ENCODE results near the gene MICAL2. TPM values are rescaled to one million over a fixed set of nuclear protein-coding genes. Genes with fewer than 3 reads are reported as not detected.

The MICAL2 gene
- total RNA-seq, 1 experiment from 2014 or later, result 151 TPM

- no peak overlapping the region for H3K4me3 Mint-ChIP-seq (ENCODE audit: unreplicated experiment)
- no peaks in the 10 kb centered on the region for H3K27me3 Mint-ChIP-seq (ENCODE audit: insufficient read depth, unreplicated experiment)
- peaks cover 14% of the 10 kb centered on the region for H3K4me1 Mint-ChIP-seq (ENCODE audit: insufficient read depth, unreplicated experiment)
- peaks cover 12% of the 10 kb centered on the region for H3K36me3 Mint-ChIP-seq (ENCODE audit: insufficient read depth, unreplicated experiment)
- POLR2A ChIA-PET, result no interaction called here
- no peak for TF ChIP-seq CTCF (IDR thresholded peaks at IDR 0.05; ENCODE audit: unreplicated experiment)
- CTCF ChIA-PET, result no interaction called here
- DNase-seq (ENCODE audit: unreplicated experiment), result no peak
- no TSS peak for BruUV-seq (replicated peaks)
- H3K9me3 Mint-ChIP-seq (ENCODE audit: unreplicated experiment), result no peaks in the 10 kb centered on the region
- H3K27ac Mint-ChIP-seq (ENCODE audit: low read depth, unreplicated experiment), result no peak overlapping the region
- intact Hi-C loops (cut with micrococcal nuclease), result loop anchor here (10.0 kb wide), 1 partner anchor 1060 kb away; no protein-coding TSS in a partner anchor
Observed at GRCh38 chr11:12204506-12204905, 94.1 kb downstream of the MICAL2 start.

DNA sequence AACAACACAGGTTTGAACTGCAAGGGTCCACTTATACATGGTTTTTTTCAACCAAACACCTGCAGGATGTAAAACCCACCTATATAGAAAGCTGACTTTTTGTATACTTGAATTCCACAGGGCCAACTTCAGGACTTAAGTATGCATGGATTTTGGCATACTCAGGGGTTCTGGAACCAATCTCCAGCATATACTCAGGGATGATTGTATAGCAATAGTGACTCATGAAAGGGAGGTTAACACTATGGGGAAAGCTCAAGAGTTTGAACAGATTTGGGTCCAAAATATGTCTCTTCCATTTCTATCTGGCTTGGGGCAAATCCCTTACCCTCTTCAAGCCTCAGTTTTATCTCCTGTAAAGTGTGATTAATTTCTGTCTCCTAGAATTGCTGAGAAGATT, 94.9 kb downstream of the MICAL2 start:
- CTCF ChIA-PET, result interaction anchor here (0.6 to 1.5 kb wide), 3 partner anchors 14 to 97 kb away, joined by 3 read pairs; no protein-coding TSS in a partner anchor

GRCh38 chr11:12206529-12206928, 96.1 kb downstream of the MICAL2 start:
- ChIA-PET POLR2A (no interaction called here), CTCF (interaction anchor here (1.5 kb wide), 1 partner anchor 15 kb away, joined by 3 read pairs; no protein-coding TSS in a partner anchor)
- Mint-ChIP-seq H3K4me3 (ENCODE audit: unreplicated experiment) (no peak overlapping the region), H3K36me3 (ENCODE audit: insufficient read depth, unreplicated experiment) (peaks cover 29% of the 10 kb centered on the region), H3K27me3 (ENCODE audit: insufficient read depth, unreplicated experiment) (no peaks in the 10 kb centered on the region), H3K4me1 (ENCODE audit: insufficient read depth, unreplicated experiment) (peaks cover 6% of the 10 kb centered on the region), H3K27ac (ENCODE audit: low read depth, unreplicated experiment) (peak overlapping the region; percentile 32), H3K9me3 (ENCODE audit: unreplicated experiment) (no peaks in the 10 kb centered on the region)
- TF ChIP-seq CTCF (IDR thresholded peaks at IDR 0.05; ENCODE audit: unreplicated experiment), result no peak
- BruUV-seq (replicated peaks), result no TSS peak
- intact Hi-C loops (cut with micrococcal nuclease), result loop anchor here (10.0 kb wide), 1 partner anchor 1058 kb away; no protein-coding TSS in a partner anchor
- DNase-seq (ENCODE audit: unreplicated experiment), result no peak

More for the DNA sequence above, 94.9 kb downstream of the MICAL2 start:
- Mint-ChIP-seq H3K9me3 (ENCODE audit: unreplicated experiment) (no peaks in the 10 kb centered on the region), H3K4me3 (ENCODE audit: unreplicated experiment) (no peak overlapping the region), H3K36me3 (ENCODE audit: insufficient read depth, unreplicated experiment) (peaks cover 21% of the 10 kb centered on the region), H3K27ac (ENCODE audit: low read depth, unreplicated experiment) (no peak overlapping the region), H3K4me1 (ENCODE audit: insufficient read depth, unreplicated experiment) (peaks cover 13% of the 10 kb centered on the region), H3K27me3 (ENCODE audit: insufficient read depth, unreplicated experiment) (no peaks in the 10 kb centered on the region)
- BruUV-seq (replicated peaks), result TSS peak; percentile 4
- TF ChIP-seq CTCF (IDR thresholded peaks at IDR 0.05; ENCODE audit: unreplicated experiment), result no peak
- DNase-seq (ENCODE audit: unreplicated experiment), result no peak
- intact Hi-C loops (cut with micrococcal nuclease), result loop anchor here (10.0 kb wide), 1 partner anchor 1059 kb away; no protein-coding TSS in a partner anchor
- POLR2A ChIA-PET, result interaction anchor here (1.6 kb wide), 1 partner anchor 78 kb away, joined by 3 read pairs; no protein-coding TSS in a partner anchor

- Mint-ChIP-seq H3K9me3 (ENCODE audit: unreplicated experiment) (no peaks in the 10 kb centered on the region), H3K4me1 (ENCODE audit: insufficient read depth, unreplicated experiment) (peaks cover 9% of the 10 kb centered on the region), H3K27ac (ENCODE audit: low read depth, unreplicated experiment) (peak overlapping the region; percentile 32), H3K36me3 (ENCODE audit: insufficient read depth, unreplicated experiment) (peaks cover 32% of the 10 kb centered on the region), H3K27me3 (ENCODE audit: insufficient read depth, unreplicated experiment) (no peaks in the 10 kb centered on the region), H3K4me3 (ENCODE audit: unreplicated experiment) (no peak overlapping the region)
- intact Hi-C loops (cut with micrococcal nuclease), result loop anchor here (10.0 kb wide), 1 partner anchor 1057 kb away; no protein-coding TSS in a partner anchor
- no peak for TF ChIP-seq CTCF (IDR thresholded peaks at IDR 0.05; ENCODE audit: unreplicated experiment)
- DNase-seq (ENCODE audit: unreplicated experiment), result no peak
- CTCF ChIA-PET, result interaction anchor here (1.3 to 1.7 kb wide), 3 partner anchors 30 to 160 kb away, joined by 3 to 6 read pairs (median 5); no protein-coding TSS in a partner anchor
- no TSS peak for BruUV-seq (replicated peaks)
- POLR2A ChIA-PET, result interaction anchor here (0.6 to 1.7 kb wide), 3 partner anchors 9 to 17 kb away, joined by 3 to 11 read pairs (median 3); no protein-coding TSS in a partner anchor
Observed at GRCh38 chr11:12207384-12208150, 97.2 kb downstream of the MICAL2 start.

Data from MCF 10A (cell line).